SK-MEL-5 (cell line): Measurements from ENCODE around the gene TMEM117. TPM values are rescaled to one million over a fixed set of nuclear protein-coding genes. Genes with fewer than 3 reads are reported as not detected.

Experiments used
- DNase-seq: peaks from one replicate; pipeline ENCODE4 v3.0.0-alpha.2; 2016; ENCODE audit warnings: low read depth, low spot score
- in situ Hi-C: cut with HindIII; loops from 2 replicates; pipeline ENCODE4 v1.10.0; 2016; ENCODE audit warnings: low sequenced_read_pairs, high pct_unique_total_duplicates, low pct_unique_long_range_greater_than_20kb
- polyA plus RNA-seq, 2 experiments: library from polyadenylated mRNA; depleted of rRNA; stranded (reverse); fragments of >200 nt; gene quantifications; 2 replicates each; pipeline ENCODE4 v1.2.3, GENCODE V29; 2015
- total RNA-seq: library from RNA; depleted of rRNA; stranded (reverse); fragments of >200 nt; shearing (Covaris generic); gene quantifications from 2 replicates; pipeline ENCODE4 v1.2.3, GENCODE V29; 2014; rRNA removed

TMEM117 gene
- 55.8 and 62.6 TPM in 2 replicates for total RNA-seq
- 23.1 and 35.7 TPM in 2 replicates for polyA plus RNA-seq (2015; cell fraction: cytosol; rRNA removed)
- polyA plus RNA-seq (2015; cell fraction: nucleus; rRNA removed): 14.7 and 52.9 TPM in 2 replicates

DNA sequence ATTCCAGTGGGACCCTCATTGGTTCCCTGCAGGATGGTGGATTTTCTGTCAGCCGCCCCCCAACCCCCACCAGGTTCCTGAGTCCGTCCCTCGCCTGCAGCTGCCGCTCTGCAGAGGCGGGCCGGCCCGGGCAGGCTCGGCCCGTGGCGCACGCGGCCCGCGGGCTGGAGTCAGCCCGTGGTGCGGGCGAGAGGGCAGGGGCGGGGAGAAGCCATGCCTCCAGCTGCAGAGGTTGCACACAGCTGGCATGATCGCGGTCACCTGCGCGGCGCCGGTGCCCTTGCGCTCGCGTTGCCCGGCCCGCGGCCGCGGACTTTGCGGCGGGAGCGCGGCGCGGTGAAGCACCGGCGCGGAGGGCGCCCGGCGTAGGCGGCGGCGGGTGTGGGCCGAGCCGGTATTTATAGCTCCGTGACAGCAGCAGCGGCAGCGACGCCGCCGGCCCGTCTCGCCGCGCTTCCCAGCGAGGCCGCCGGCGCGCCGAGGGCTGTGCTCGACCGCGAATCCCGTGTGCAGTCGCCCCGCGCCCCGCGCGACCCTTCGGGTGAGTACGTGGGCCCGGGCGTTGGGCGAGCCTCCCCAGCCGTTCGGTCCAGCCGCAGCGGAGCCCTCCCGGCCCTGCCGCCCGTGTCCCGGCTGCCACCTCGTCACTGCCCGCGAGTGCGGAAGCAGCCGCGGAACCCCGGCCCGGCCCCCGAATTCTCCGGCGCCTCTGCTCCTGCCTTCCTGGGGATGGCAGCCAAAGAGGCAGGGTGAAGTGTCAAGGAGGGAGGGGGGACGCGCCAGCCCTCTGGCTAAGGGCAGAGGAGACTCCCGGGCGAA, at the start of gene TMEM117:
Gene TMEM117, plus strand, starts transcription at position 426 of the 819 bp plus-strand sequence.
- in situ Hi-C loops: no loop called here
- peak; percentile 56 for DNase-seq

GRCh38 chr12:43786899-43787693, 48.8 kb upstream of the TMEM117 start:
- in situ Hi-C loops: loop anchor here (10.0 kb wide), 1 partner anchor 98 kb away; no protein-coding TSS in a partner anchor
- DNase-seq: no peak

DNA sequence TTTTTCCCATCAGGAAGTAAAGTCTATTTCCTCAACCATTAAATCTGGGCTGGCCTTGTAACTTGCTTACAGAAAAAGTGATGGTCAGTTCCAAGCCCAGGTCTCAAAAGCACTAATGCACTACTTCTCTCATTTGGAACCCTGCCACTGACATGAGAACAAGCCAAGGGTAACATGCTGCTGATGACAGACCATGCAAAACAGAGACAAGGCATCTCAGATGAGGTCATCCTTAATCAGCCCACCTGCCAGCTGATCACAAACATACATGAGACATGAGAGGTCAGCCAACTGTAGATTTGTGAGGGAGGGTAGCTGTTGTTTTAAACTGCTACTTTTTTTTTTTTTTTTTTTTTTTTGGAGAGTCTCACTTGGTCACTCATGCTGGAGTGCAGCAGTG, 45.9 kb upstream of the TMEM117 start:
- in situ Hi-C loops: loop anchor here (10.0 kb wide), 1 partner anchor 95 kb away; no protein-coding TSS in a partner anchor
- DNase-seq: no peak

DNA sequence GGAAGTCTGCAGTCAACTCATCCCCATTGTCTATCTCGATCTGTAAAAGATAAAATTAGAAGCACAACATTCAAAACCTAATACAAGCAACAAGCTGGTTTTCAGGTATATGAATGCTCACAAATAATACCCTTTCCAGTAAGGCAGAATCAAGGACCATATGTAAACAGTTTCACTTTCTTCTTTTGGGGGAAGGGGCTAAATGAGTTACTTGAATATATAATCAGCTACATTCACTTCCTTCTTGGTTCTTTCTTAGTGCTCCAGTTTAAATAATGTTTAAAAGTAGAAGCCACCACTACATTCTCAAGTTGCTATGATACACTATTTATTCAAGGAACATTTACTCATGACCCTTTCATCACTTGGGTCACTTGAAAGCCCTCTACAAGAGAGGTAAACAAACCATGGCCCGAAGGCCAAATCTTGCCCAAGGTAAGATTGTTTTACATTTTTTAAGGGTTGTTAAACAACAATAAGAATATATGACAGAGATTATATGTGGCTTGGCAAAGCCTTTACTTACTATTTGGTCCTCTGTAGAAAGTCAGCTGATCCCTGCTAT, 40.1 kb upstream of the TMEM117 start:
- in situ Hi-C loops: no loop called here
- DNase-seq: no peak

- in situ Hi-C loops: no loop called here
- DNase-seq: no peak
Measured at GRCh38 chr12:43797561-43798217, 38.2 kb upstream of the TMEM117 start.

DNA sequence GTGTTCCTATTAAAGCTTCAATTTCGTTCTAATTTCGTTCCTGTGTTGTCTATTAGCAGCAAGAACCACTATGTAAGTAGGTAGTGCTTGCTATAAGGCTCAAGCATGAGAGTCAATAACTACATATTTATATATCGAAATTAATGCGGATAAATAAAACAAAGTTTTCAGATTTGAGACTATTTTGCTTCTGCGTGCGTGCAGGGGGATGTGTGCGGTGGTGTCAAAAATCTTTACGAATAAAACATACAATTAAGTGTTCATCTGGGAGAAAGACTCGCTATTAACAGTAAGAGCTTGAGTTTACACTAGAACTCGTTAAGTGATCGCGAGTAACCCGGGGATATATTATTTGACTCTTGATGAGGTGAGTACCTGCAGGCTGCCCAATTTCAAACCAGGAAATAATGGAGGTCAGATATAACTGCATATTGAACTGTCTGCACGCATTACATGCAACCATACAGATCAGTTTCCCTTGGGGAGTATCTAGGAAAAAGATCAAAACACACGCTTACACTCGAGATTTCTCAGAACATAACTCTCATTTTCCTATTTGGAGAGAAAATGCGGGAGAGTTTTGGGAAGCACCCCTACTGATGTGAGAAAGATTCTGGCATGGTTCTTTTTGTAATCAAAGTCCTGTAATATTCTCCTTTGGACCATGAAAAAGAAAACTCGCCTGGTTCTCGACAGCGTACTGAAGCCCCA, 30.6 kb upstream of the TMEM117 start:
- in situ Hi-C loops: no loop called here
- DNase-seq: peak; percentile 27

DNA sequence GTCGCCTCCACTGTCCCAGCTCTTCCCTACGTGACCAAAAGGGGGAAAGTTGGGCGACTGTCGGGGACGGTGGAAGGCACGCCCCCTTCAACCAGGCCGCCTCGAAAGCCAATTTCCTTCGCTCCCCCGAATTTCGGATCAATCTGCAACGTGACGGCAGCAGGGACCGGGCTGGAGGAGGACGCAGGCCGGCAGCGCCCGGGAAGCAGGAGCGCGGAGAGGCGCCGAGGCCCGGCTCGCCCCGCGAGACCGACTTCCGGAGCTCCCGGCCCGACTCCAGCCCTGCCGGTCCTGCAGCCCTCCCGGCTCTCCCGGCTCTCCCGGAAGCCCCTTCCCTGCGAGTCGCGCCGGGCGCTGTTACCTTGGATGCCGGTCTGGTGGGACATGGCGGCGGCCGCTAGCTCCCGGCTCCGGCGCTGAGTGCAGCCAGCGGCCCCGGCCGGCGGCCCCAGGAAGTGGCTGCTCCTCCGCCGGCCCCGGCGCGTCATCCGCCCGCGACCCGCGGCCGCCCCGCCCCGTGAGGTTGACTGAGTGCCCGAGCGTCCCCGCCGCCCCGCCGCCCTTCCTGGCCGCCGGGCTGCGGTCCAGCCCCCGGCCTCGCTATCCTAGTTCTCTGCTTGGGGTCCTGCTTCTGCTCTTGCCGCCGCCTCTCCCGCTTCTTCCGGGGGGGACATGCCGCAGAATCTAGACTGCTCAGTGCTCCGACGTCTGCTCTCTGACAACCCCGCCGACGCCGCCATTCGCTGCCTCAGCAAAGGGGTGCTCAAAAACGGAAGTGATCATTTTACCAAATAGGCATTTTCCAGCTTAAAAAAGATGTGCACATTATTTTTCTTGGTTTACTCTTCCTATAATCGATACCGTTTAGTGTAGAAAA, 29.8 kb upstream of the TMEM117 start, which contains the start of gene TWF1:
Gene TWF1, minus strand, starts transcription at position 458 of the 877 bp plus-strand sequence. Its CDS starts 72 bp downstream, at position 386.
- in situ Hi-C loops: no loop called here
- DNase-seq: peak; percentile 84

GRCh38 chr12:43806737-43807072, 29.2 kb upstream of the TMEM117 start:
- DNase-seq: no peak
- in situ Hi-C loops: no loop called here

- in situ Hi-C loops: no loop called here
- DNase-seq: no peak
Measured at GRCh38 chr12:43807386-43807785, 28.5 kb upstream of the TMEM117 start.

DNA sequence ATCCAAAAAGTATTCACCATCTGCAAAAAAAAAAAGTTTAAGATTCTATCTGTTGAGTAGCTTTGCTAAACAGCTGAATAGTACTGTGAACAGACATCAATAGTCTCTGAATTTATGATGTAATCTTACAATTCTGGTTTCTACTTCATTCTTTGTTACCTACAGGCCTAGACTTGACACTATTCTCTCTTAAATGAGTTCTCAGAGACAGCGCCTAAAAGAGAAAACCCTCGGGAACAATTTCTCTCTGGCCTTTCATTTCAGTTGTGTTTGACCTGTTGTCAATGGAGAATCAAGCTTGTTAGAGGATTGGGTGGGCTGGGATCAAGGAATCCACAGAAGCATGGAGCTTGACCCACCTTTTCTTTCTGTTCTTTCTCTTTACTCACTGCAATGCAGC, 23.8 kb upstream of the TMEM117 start:
- DNase-seq: no peak
- in situ Hi-C loops: no loop called here

- no peak for DNase-seq
- in situ Hi-C loops: no loop called here
Measured at GRCh38 chr12:43812926-43813325, 23.0 kb upstream of the TMEM117 start.

- no peak for DNase-seq
- in situ Hi-C loops: no loop called here
Measured at GRCh38 chr12:43815416-43815815, 20.5 kb upstream of the TMEM117 start.

- in situ Hi-C loops: no loop called here
- no peak for DNase-seq
Measured at GRCh38 chr12:43816168-43816567, 19.7 kb upstream of the TMEM117 start.

DNA sequence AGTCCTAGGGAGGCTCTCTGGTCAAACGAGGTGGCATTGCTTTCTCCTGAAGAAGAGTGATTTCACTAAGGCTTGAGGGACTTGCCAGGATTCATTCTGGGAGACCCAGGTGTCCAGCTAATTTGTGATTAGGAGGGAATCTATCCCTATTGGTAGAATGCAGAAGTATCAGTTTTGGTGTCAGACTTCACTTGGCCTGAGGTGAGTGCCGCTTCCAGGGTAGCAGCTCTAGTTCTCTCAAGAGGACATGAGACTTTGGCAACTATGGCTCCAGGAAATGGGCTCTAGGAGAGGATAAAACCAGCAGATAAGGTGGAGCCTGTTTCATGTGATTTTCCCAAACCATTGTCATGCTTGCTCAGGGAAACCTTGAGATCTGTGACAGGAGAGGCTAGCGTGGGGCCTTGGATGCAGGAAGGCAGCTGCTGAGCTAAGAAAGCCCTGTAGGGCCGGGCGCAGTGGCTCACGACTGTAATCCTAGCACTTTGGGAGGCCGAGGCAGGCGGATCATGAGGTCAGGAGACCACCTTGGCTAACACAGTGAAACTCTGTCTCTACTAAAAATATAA, 11.6 kb upstream of the TMEM117 start:
- in situ Hi-C loops: no loop called here
- DNase-seq: no peak

- in situ Hi-C loops: no loop called here
- no peak for DNase-seq
Measured at GRCh38 chr12:43826681-43827080, 9.2 kb upstream of the TMEM117 start.

DNA sequence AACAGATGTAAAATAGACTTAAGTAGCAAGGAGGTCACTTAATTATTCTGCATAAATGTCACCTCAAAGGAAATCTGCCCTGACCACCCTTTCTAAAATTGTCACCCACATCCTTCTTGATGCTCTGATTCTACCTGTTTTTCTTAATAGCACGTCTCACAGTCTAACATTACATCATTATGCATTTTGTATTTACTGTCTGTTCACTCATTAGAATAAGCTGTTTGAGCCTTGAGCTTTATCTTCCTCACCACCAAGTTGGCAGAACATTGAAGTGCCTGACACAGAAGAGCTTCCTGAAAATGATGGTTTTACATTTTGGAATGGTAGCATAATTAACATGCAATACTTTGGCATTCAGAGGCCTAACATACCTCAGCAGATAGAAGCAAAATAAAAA, 8.8 kb upstream of the TMEM117 start:
- in situ Hi-C loops: no loop called here
- DNase-seq: no peak
